BLaER1 treated with 17β-estradiol and CSF1 and Interleukin-3, amounts not matched to agents 10 nM and 100 nM (cell line): Measurements from ENCODE around the gene TMA7B.

Source experiments
- H3K27ac ChIP-seq, 11 experiments: shearing (Covaris generic); formaldehyde crosslinking; 2 replicates each; pipeline ENCODE4 v1.8.1; 2022
- H3K27me3 ChIP-seq, 11 experiments: shearing (Covaris generic); formaldehyde crosslinking; 2 replicates each; pipeline ENCODE4 v1.8.1; 2022
- H3K36me3 ChIP-seq, 11 experiments: shearing (Covaris generic); formaldehyde crosslinking; 2 replicates each; pipeline ENCODE4 v1.8.1; 2022
- H3K4me1 ChIP-seq, 10 experiments: shearing (Covaris generic); formaldehyde crosslinking; 2 replicates each; pipeline ENCODE4 v1.8.1; 2022
- H3K4me2 ChIP-seq, 11 experiments: shearing (Covaris generic); formaldehyde crosslinking; 2 replicates each; pipeline ENCODE4 v1.8.1; 2022
- H3K4me3 ChIP-seq, 10 experiments: shearing (Covaris generic); formaldehyde crosslinking; 2 replicates each; pipeline ENCODE4 v1.8.1; 2022
- H3K9ac ChIP-seq, 11 experiments: shearing (Covaris generic); formaldehyde crosslinking; 2 replicates each; pipeline ENCODE4 v1.8.1; 2022
- H3K9me3 ChIP-seq, 11 experiments: shearing (Covaris generic); formaldehyde crosslinking; replicated peaks in 1 of 11; 2 replicates each; pipeline ENCODE4 v1.8.1; 2022
- H4K20me1 ChIP-seq, 11 experiments: shearing (Covaris generic); formaldehyde crosslinking; 2 replicates each; pipeline ENCODE4 v1.8.1; 2022
- Cebpa-rat ChIP-seq, 11 experiments: shearing (Covaris generic); IDR thresholded peaks; 2 replicates each; pipeline ENCODE4 v1.8.1; 2022

Gene TMA7B

DNA sequence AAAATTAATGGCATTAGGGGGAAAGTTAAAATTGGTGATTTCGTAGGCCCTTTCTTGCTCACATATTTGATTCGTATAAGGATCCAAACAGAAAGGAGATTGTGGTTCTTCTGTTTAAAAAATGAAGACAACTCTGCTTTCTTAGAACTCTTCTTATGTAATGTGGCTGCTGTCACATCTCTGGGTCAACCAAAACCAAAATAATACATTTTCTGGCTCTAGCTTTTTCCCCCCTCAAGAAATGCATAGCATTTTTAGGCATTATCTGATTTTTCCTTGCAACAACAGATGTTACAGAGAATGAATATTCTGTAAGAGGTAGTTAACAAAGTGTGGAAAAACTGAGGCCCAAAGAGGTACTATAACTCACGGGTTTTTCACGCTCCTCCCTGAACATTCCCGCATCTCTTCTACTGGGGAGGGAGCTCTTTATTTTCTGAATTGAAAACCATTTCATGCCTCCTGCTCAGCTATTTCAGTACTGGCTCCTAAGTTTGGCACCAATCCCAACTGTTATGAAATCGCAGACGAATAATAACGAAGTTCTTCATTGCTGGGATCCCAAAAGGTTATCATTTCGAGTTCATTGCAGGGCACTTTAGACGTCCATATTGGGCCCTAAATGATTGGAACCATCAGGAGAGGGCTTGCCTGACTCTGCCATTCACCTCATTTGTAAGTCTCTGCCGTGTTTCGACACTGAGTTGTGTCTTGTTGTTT lies 42.3 kb upstream of the TMA7B start:
- H3K27me3 ChIP-seq = no peaks in the 10 kb centered on the region
- peak overlapping the region in 4 of 11 experiments; percentile 2 to 50 (median 16); a peak in 5 of 22 replicates for H3K4me2 ChIP-seq
- peaks cover 0 to 13% (median 2%) of the 10 kb centered on the region in 10 experiments; a peak in 7 of 20 replicates for H3K4me1 ChIP-seq

DNA sequence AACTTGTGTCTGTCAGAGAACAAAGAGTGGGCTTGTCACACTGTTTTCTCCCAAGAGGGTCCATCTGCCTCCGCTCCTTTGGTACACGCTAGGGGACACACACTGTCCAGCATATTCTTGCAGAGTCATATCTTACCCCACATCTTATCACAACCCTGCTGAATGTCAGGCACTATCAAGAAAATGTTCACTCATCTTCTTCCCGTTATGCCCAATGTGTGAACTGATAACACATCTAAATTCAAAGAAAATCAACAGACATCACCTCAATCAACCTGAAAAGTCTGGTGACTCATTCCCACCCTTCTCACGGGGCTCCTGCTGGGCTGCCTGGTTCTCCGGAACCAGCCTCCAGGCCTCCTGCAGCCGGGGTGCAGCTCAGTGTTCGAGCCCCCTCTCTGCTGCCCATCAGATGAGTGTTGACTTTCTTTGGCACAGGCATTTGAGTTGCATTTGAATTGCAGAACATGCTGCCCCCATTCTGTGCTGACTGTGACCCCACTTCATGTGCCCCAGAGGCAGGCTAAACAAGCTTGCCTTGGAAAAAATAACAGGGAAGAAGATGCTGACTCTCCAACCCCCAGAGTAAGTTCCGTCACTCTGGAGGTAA lies 40.0 kb upstream of the TMA7B start:
- no peak overlapping the region for H3K4me2 ChIP-seq
- H3K9ac ChIP-seq = no peak overlapping the region
- no peak for TF ChIP-seq Cebpa-rat (IDR thresholded peaks at IDR 0.05)
- H3K36me3 ChIP-seq = no peaks in the 10 kb centered on the region
- H3K27me3 ChIP-seq = no peaks in the 10 kb centered on the region
- no peak overlapping the region for H3K4me3 ChIP-seq
- H4K20me1 ChIP-seq = no peaks in the 10 kb centered on the region
- H3K9me3 ChIP-seq = no peaks in the 10 kb centered on the region
- H3K4me1 ChIP-seq = peaks cover 0 to 9% (median 1%) of the 10 kb centered on the region in 10 experiments; a peak in 7 of 20 replicates
- H3K27ac ChIP-seq = no peak overlapping the region

More for the DNA sequence above, 42.3 kb upstream of the TMA7B start:
- Histone ChIP-seq H3K9ac (no peak overlapping the region), H3K9me3 (no peaks in the 10 kb centered on the region), H3K36me3 (no peaks in the 10 kb centered on the region), H4K20me1 (no peaks in the 10 kb centered on the region), H3K4me3 (no peak overlapping the region), H3K27ac (no peak overlapping the region)
- TF ChIP-seq Cebpa-rat (IDR thresholded peaks at IDR 0.05) = no peak

DNA sequence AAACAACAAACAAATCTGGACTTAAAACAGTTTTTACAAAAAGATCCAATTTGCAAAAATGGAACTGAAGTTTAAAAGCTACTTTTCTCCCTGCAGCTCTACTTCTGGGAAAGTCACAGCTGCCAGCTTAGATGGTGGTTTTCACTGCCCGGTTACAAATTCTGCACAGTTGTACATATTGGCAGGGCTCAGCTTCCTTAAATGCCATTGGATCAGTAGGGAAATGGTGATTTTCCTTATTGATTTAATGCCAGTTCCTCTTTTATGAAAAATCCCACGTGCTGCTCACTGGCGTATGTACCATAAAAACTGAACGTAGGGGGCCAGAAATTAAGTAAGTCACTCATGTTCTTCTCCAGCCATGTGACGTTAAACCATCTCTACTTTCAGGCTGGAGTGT lies 36.5 kb upstream of the TMA7B start:
- no peaks in the 10 kb centered on the region for H3K27me3 ChIP-seq
- H3K4me2 ChIP-seq = no peak overlapping the region
- H3K36me3 ChIP-seq = no peaks in the 10 kb centered on the region
- TF ChIP-seq Cebpa-rat (IDR thresholded peaks at IDR 0.05) = no peak
- H4K20me1 ChIP-seq = no peaks in the 10 kb centered on the region
- no peak overlapping the region for H3K9ac ChIP-seq
- H3K27ac ChIP-seq = no peak overlapping the region
- H3K4me1 ChIP-seq = peaks cover 11 to 33% (median 18%) of the 10 kb centered on the region in 10 experiments
- H3K9me3 ChIP-seq = no peaks in the 10 kb centered on the region
- no peak overlapping the region for H3K4me3 ChIP-seq

DNA sequence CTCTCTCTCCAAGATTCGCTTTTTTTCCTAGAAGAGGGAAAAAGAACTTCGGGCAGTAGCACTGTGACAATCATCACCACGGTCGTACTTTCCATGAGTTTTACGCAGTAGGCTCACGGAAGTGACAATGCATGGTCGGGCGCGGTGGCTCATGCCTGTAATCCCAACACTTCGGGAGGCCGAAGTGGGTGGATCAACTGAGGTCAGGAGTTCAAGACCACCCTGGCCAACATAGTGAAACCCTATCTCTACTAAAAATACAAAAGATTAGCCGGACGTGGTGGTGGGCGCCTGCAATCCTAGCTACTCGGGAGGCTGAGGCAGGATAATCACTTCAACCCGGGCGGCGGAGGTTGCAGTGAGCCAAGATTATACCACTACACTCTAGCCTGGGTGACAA lies 35.9 kb upstream of the TMA7B start:
- Histone ChIP-seq H4K20me1 (no peaks in the 10 kb centered on the region), H3K4me1 (peaks cover 11 to 39% (median 24%) of the 10 kb centered on the region in 10 experiments), H3K27me3 (no peaks in the 10 kb centered on the region), H3K27ac (no peak overlapping the region), H3K9ac (no peak overlapping the region), H3K36me3 (no peaks in the 10 kb centered on the region), H3K4me2 (no peak overlapping the region), H3K9me3 (no peaks in the 10 kb centered on the region), H3K4me3 (no peak overlapping the region)
- no peak for TF ChIP-seq Cebpa-rat (IDR thresholded peaks at IDR 0.05)

DNA sequence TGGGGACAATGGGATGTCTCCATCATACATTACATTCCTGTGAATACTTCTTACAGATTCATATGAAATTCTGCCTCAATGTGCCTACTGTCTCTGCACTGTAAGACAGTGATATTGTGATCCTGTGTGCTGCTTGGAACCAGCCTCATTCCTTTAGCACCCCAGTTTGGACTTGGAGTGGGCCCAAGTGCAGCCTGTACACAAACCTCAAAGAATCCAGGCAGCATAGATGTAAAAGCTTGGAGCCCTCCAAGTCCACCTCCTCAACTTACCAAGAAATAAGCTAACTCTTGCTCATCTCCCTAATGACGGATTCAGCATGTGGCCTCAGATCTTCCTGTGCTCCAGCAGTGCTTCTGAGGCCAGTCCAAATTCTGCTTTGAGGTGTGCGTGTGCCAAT lies 34.9 kb upstream of the TMA7B start:
- Histone ChIP-seq H3K36me3 (no peaks in the 10 kb centered on the region), H3K4me3 (no peak overlapping the region), H3K9me3 (no peaks in the 10 kb centered on the region), H3K4me2 (peak overlapping the region in 4 of 11 experiments; percentile 35 to 56 (median 48); a peak in 5 of 22 replicates), H3K27ac (no peak overlapping the region), H3K4me1 (peaks cover 11 to 45% (median 29%) of the 10 kb centered on the region in 10 experiments), H3K9ac (no peak overlapping the region), H3K27me3 (no peaks in the 10 kb centered on the region), H4K20me1 (no peaks in the 10 kb centered on the region)
- no peak for TF ChIP-seq Cebpa-rat (IDR thresholded peaks at IDR 0.05)

DNA sequence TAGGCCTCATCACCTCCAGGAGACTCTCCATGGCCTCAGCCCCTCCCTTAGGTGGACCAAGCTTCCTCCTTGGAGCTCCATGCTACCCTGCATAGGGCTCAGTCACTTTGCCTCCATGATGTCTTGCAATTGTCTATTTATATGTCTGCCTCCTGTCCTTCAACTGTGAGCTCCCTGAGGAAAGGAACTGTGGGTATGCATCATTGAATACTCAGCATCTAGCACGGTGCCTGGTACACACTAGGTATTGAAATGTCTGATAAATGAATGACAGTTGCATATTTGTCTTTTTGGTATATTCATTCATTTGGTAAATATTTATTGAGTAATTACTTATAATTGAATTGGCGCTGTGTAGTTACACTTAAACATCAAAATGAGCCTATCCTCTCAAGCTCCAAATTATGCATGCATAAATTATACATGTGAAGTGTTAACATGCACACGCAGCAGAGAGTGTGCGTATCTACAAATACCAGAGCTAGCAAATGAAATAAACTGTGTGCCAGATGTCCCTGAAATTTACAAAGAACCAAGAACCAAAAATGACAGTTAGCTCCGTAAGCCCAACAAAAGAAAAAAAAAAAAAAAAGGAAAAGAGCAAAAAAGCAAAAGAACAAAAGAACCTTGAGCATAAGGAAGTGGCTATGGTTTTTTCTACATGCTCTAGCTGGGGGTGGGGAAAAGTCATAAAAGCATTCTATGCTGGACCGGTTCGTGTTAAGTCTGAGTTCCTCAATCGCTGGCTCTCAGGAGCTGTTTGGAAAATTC lies 34.1 kb upstream of the TMA7B start:
- peak overlapping the region in 10 of 11 experiments; percentile 4 to 56 (median 38); a peak in 19 of 22 replicates for H3K4me2 ChIP-seq
- H3K27ac ChIP-seq = no peak overlapping the region
- H3K9me3 ChIP-seq = no peaks in the 10 kb centered on the region
- peaks cover 14 to 53% (median 36%) of the 10 kb centered on the region in 10 experiments for H3K4me1 ChIP-seq
- TF ChIP-seq Cebpa-rat (IDR thresholded peaks at IDR 0.05) = no peak
- H3K9ac ChIP-seq = no peak overlapping the region
- no peaks in the 10 kb centered on the region for H3K27me3 ChIP-seq
- H3K4me3 ChIP-seq = no peak overlapping the region
- H3K36me3 ChIP-seq = no peaks in the 10 kb centered on the region
- H4K20me1 ChIP-seq = no peaks in the 10 kb centered on the region

DNA sequence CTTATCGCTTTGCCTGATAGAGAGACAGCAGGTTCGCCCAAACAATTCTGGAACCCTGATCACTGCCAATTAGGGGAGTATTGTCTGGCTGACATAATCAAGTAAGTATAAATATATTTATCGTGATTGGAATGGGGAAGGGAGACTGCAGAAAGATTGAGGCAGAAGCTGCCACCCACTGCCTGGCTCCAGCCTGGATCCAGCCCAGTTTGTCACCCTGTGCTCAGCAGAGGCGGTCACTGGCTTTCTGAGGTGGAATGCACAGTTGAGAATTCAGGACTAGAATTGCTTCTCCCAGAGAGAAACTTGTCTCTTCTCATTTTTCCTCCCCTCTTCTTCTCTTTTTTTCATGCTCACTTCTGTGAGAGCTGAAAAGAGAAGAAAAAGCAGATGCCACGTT lies 33.4 kb upstream of the TMA7B start:
- Histone ChIP-seq H3K4me2 (peak overlapping the region in 10 of 11 experiments; percentile 4 to 56 (median 38); a peak in 14 of 22 replicates), H3K27me3 (no peaks in the 10 kb centered on the region), H3K36me3 (no peaks in the 10 kb centered on the region), H3K4me1 (peaks cover 19 to 60% (median 41%) of the 10 kb centered on the region in 10 experiments), H3K4me3 (no peak overlapping the region), H3K9me3 (no peaks in the 10 kb centered on the region), H3K27ac (no peak overlapping the region), H4K20me1 (no peaks in the 10 kb centered on the region), H3K9ac (no peak overlapping the region)
- TF ChIP-seq Cebpa-rat (IDR thresholded peaks at IDR 0.05) = no peak

DNA sequence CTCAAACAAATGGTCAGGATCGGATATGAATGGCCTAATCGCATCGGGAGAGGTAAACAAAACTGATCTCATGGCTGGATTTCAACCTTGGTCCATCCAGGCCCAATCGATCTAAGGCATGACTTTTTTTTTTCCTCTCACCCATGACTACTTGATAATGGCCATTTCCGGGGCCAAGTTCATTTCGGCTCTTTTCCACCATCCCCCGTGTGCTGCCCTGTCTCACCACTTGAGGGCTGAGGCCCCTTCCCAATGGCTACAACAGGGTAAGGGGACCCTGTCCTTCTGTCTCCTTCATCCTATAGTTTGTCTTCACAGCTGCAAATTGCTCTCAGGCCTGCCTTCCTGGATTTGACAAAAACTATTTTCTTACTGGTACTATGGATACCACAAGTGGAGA lies 32.7 kb upstream of the TMA7B start:
- no peaks in the 10 kb centered on the region for H3K36me3 ChIP-seq
- H3K27me3 ChIP-seq = no peaks in the 10 kb centered on the region
- no peak overlapping the region for H3K4me3 ChIP-seq
- H3K9me3 ChIP-seq = no peaks in the 10 kb centered on the region
- H3K27ac ChIP-seq = no peak overlapping the region
- H4K20me1 ChIP-seq = no peaks in the 10 kb centered on the region
- no peak overlapping the region for H3K9ac ChIP-seq
- H3K4me2 ChIP-seq = no peak overlapping the region; a peak in 2 of 22 replicates
- TF ChIP-seq Cebpa-rat (IDR thresholded peaks at IDR 0.05) = no peak
- H3K4me1 ChIP-seq = peaks cover 19 to 64% (median 43%) of the 10 kb centered on the region in 10 experiments
